K562 (cell line): ENCODE measurements around the gene TFAP2A. TPM values are rescaled to one million over a fixed set of nuclear protein-coding genes. Genes with fewer than 3 reads are reported as not detected.

ENCODE experiments used
- CEBPG ChIP-seq, 3 experiments: fragments of 200-800 bp in 1 of 3; sonication (Bioruptor generic) in 1 of 3; sonication (generic) in 1 of 3; formaldehyde crosslinking in 1 of 3; IDR thresholded peaks in 2 of 3; conservative IDR thresholded peaks in 1 of 3; 2 replicates each; pipeline versions ENCODE4 v1.6.1 to v1.8.0; 2016 to 2022; ENCODE audit warnings: missing compliant biosample characterization in 2 of 3, missing genetic modification characterization in 2 of 3, mild to moderate bottlenecking in 1 of 3, missing genetic modification reagents in 1 of 3
- DPF2 ChIP-seq: fragments of 450-650 bp; IDR thresholded peaks from 2 replicates; pipeline ENCODE4 v1.6.1; 2016
- EP300 ChIP-seq: IDR thresholded peaks from 2 replicates; pipeline ENCODE4 v1.6.1; 2012; ENCODE audit warnings: low read length, improper control_type of control experiment
- ETV1 ChIP-seq: fragments of 450-650 bp; conservative IDR thresholded peaks from 2 replicates; pipeline ENCODE4 v1.6.1; 2016; ENCODE audit warnings: missing genetic modification characterization, control low read depth, low read depth, missing compliant biosample characterization
- GABPB1 ChIP-seq: sonication (generic); formaldehyde crosslinking; IDR thresholded peaks from 2 replicates; pipeline ENCODE4 v1.8.0; 2022; ENCODE audit warnings: mild to moderate bottlenecking, missing genetic modification reagents
- KLF6 ChIP-seq: fragments of 250-450 bp; sonication (Bioruptor Pico); IDR thresholded peaks from 2 replicates; pipeline ENCODE4 v1.4.0; 2020; ENCODE audit warnings: mild to moderate bottlenecking, moderate library complexity, borderline replicate concordance
- NFATC3 ChIP-seq: fragments of 450-650 bp; IDR thresholded peaks from 2 replicates; pipeline ENCODE4 v1.6.1; 2017; ENCODE audit warnings: mild to moderate bottlenecking
- SMC3 ChIP-seq: conservative IDR thresholded peaks from 2 replicates; pipeline ENCODE4 v1.6.1; 2011; ENCODE audit warnings: low read depth, low read length, improper control_type of control experiment; ENCODE audit not compliant: insufficient read depth
- ZBTB17 ChIP-seq: fragments of 450-650 bp; formaldehyde crosslinking; IDR thresholded peaks from 2 replicates; pipeline ENCODE4 v1.4.0; 2020; ENCODE audit warnings: mild to moderate bottlenecking
- ZFP30 ChIP-seq: fragments of 250-450 bp; sonication (Bioruptor Pico); IDR thresholded peaks from 2 replicates; pipeline ENCODE4 v1.8.0; 2022; ENCODE audit warnings: moderate library complexity, mild to moderate bottlenecking, inconsistent platforms, borderline replicate concordance
- ZNF589 ChIP-seq: fragments of 200-800 bp; sonication (Bioruptor generic); IDR thresholded peaks from 2 replicates; pipeline ENCODE4 v1.6.1; 2016; ENCODE audit warnings: low read depth, missing genetic modification characterization, missing compliant biosample characterization
- ZNF717 ChIP-seq: fragments of 250-450 bp; sonication (Bioruptor Pico); IDR thresholded peaks from 2 replicates; pipeline ENCODE4 v1.5.0; 2021
- polyA plus RNA-seq, 8 experiments: library from polyadenylated mRNA; depleted of rRNA in 4 of 8; stranded (reverse) in 5 of 8; unstranded in 3 of 8; fragments of >200 nt; fragmentation: Nextera tagmentation in 2 of 8; fragmentation: Illumina TruSeq in 1 of 8; extraction: Ambion mirVana in 2 of 8; extraction: Trizol in 1 of 8; gene quantifications; 2 replicates each; pipeline versions ENCODE4 v1.2.1 to v1.2.3, GENCODE V29; 2011 to 2014; ENCODE audit warnings: inconsistent platforms in 1 of 8, missing spikeins in 1 of 8
- total RNA-seq, 7 experiments: library from RNA; depleted of rRNA in 6 of 7; stranded (reverse); fragments of >200 nt in 6 of 7; fragmentation: Illumina TruSeq in 2 of 7; extraction: Trizol in 2 of 7; gene quantifications; 2 replicates each; pipeline versions ENCODE4 v1.2.1 to v1.2.3, GENCODE V29; 2011 to 2021; ENCODE audit warnings: low replicate concordance in 1 of 7
- TF ChIP-seq, protein P1 (sequence below): IDR thresholded peaks from 2 replicates; pipeline ENCODE4 v1.6.1; 2012; ENCODE audit warnings: low read depth, low read length, improper control_type of control experiment, borderline replicate concordance
- TF ChIP-seq, protein P2 (sequence below): sonication (generic); formaldehyde crosslinking; IDR thresholded peaks from 2 replicates; pipeline ENCODE4 v1.8.1; 2023; ENCODE audit warnings: mild to moderate bottlenecking, missing genetic modification reagents
- TF ChIP-seq, protein P3 (sequence below): sonication (generic); formaldehyde crosslinking; IDR thresholded peaks from 2 replicates; pipeline ENCODE4 v1.8.1; 2023; ENCODE audit warnings: mild to moderate bottlenecking, missing genetic modification reagents

The TFAP2A gene
- total and polyA plus RNA-seq, 9 of the 15 experiments (the other 6 are each of a cell fraction or from before 2014, with no cell fraction given), result 0.14 to 0.53 (median 0.19) TPM; not detected in 1

DNA sequence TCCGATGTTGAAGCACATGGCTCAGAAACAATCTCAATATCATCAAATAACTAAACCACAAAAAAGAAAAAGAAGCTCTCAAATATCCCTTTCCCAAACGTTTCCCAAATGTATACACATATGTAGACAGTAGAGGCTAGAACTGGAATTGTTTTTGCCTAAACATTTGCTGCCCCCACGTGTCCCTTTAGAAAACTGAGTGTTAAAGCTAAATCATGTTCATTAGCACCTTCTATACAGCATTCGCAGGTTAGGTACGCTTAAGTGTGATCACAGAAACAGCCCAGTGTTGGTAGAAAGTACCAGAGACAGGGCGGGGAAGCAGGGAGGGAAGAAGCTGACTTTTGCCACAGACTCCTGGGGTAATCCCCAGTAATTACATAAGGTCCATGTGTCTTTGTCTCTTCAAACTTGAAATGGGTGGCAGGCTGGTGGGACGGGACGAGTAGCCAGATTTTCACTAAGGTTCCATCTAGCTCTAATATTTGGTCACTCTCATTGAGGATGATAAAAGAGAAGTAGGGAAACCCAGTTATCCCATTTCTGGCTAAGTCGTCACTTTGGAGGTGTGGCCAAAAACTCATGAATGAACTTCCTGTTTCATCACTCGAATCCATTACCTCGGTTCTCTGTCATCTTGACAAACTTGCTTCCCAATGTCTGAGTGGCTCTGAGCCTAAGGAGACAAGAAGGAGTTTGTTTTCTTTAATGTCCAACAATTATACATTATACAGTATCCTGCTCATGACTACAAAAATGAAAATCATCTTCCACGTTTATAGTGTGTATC is 15.0 kb upstream of the TFAP2A start (continued):
- peak; percentile 80 for TF ChIP-seq SMC3
- no peak for TF ChIP-seq ZNF589 (CRISPR knock-in tag)
- 0 out of 2 replicates have a peak, but pooled peaks have one; percentile 5 for TF ChIP-seq KLF6 (CRISPR knock-in tag)
- no peak for TF ChIP-seq ZFP30
- no peak for TF ChIP-seq ZNF717 (CRISPR knock-in tag)
- peak; percentile 71 for TF ChIP-seq CEBPG (CRISPR knock-in tag; IDR thresholded peaks at IDR 0.05)
- TF ChIP-seq CEBPG (tag; conservative IDR thresholded peaks at IDR 0.05 in 1 of 2, IDR thresholded peaks at IDR 0.05 in 1 of 2), result peak; percentile 20 to 86; a peak in 3 of 4 replicates
- TF ChIP-seq, protein P1, sequence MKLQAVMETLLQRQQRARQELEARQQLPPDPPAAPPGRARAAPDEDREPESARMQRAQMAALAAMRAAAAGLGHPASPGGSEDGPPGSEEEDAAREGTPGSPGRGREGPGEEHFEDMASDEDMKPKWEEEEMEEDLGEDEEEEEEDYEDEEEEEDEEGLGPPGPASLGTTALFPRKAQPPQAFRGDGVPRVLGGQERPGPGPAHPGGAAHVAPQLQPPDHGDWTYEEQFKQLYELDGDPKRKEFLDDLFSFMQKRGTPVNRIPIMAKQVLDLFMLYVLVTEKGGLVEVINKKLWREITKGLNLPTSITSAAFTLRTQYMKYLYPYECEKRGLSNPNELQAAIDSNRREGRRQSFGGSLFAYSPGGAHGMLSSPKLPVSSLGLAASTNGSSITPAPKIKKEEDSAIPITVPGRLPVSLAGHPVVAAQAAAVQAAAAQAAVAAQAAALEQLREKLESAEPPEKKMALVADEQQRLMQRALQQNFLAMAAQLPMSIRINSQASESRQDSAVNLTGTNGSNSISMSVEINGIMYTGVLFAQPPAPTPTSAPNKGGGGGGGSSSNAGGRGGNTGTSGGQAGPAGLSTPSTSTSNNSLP, result no peak
- peak; percentile 80 for TF ChIP-seq GABPB1 (CRISPR knock-in tag)
- no peak; the same call in 1 of the 2 replicates for TF ChIP-seq NFATC3
- TF ChIP-seq ETV1 (tag), result peak; percentile 66
- peak; percentile 42; the same call in 1 of the 2 replicates for TF ChIP-seq EP300
- peak; percentile 97 for TF ChIP-seq ZBTB17 (CRISPR knock-in tag)
- no peak; the same call in 1 of the 2 replicates for TF ChIP-seq DPF2
- TF ChIP-seq, protein P2, sequence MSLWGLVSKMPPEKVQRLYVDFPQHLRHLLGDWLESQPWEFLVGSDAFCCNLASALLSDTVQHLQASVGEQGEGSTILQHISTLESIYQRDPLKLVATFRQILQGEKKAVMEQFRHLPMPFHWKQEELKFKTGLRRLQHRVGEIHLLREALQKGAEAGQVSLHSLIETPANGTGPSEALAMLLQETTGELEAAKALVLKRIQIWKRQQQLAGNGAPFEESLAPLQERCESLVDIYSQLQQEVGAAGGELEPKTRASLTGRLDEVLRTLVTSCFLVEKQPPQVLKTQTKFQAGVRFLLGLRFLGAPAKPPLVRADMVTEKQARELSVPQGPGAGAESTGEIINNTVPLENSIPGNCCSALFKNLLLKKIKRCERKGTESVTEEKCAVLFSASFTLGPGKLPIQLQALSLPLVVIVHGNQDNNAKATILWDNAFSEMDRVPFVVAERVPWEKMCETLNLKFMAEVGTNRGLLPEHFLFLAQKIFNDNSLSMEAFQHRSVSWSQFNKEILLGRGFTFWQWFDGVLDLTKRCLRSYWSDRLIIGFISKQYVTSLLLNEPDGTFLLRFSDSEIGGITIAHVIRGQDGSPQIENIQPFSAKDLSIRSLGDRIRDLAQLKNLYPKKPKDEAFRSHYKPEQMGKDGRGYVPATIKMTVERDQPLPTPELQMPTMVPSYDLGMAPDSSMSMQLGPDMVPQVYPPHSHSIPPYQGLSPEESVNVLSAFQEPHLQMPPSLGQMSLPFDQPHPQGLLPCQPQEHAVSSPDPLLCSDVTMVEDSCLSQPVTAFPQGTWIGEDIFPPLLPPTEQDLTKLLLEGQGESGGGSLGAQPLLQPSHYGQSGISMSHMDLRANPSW (CRISPR knock-in tag), result no peak
- TF ChIP-seq, protein P3, sequence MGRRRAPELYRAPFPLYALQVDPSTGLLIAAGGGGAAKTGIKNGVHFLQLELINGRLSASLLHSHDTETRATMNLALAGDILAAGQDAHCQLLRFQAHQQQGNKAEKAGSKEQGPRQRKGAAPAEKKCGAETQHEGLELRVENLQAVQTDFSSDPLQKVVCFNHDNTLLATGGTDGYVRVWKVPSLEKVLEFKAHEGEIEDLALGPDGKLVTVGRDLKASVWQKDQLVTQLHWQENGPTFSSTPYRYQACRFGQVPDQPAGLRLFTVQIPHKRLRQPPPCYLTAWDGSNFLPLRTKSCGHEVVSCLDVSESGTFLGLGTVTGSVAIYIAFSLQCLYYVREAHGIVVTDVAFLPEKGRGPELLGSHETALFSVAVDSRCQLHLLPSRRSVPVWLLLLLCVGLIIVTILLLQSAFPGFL, result no peak
